Measurements from ENCODE around the gene POLR2L. TPM values are rescaled to one million over a fixed set of nuclear protein-coding genes. Genes with fewer than 3 reads are reported as not detected.

Gene POLR2L
- total RNA-seq, 1 donor from 2014 or later: 78.7 TPM

DNA sequence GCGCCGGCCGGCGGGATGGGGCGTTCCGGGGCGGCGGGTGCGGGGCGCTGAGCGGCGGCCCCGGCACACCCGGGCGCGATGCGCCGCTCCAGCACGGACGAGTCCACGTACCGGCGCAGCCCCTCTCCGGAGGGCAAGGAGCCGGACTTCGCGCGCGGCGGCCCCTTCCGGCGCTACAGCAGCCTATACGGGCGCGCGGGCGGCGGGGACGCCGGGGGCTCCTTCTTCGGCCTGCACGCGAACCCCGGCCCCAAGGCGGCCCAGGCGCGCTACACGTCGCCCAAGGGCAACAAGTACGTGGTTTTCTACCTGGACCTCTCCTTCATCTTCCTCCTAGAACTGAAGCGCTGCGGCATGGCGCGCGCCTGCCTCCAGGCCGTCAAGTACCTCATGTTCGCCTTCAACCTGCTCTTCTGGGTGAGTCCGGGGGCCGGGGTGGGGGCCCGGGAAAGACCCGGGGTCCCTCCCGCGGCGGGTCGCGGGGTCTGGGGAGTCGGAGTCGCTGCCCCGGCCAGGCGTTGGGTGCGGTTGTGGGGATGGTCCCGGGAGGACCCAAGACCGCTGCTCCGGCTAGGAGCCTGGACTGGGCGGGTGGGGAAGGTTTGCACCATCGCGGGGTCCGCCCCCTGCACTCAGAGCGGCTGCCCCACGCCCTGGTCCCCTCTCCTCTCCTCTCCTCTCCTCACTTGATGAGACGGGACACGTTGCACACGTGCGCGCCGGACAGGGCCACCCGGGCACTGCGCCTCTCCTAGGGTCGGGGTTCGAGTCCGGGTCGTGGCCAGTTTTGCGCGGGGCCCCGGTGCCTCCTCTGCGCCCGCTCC lies 7.8 kb upstream of the POLR2L start:
- H3K27me3 Mint-ChIP-seq (ENCODE audit: low read depth): no peaks in the 10 kb centered on the region
- H3K27ac Mint-ChIP-seq: no peak overlapping the region
- no peak for DNase-seq (ENCODE audit: low spot score in 2 of 2, unreplicated experiment in 2 of 2)
- H3K4me1 Mint-ChIP-seq: peaks cover 31% of the 10 kb centered on the region
- TF ChIP-seq, protein P1, sequence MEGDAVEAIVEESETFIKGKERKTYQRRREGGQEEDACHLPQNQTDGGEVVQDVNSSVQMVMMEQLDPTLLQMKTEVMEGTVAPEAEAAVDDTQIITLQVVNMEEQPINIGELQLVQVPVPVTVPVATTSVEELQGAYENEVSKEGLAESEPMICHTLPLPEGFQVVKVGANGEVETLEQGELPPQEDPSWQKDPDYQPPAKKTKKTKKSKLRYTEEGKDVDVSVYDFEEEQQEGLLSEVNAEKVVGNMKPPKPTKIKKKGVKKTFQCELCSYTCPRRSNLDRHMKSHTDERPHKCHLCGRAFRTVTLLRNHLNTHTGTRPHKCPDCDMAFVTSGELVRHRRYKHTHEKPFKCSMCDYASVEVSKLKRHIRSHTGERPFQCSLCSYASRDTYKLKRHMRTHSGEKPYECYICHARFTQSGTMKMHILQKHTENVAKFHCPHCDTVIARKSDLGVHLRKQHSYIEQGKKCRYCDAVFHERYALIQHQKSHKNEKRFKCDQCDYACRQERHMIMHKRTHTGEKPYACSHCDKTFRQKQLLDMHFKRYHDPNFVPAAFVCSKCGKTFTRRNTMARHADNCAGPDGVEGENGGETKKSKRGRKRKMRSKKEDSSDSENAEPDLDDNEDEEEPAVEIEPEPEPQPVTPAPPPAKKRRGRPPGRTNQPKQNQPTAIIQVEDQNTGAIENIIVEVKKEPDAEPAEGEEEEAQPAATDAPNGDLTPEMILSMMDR (IDR thresholded peaks at IDR 0.05; ENCODE audit: unreplicated experiment): no peak
- H3K4me3 Mint-ChIP-seq: peak overlapping the region; percentile 68
- no peaks in the 10 kb centered on the region for H3K36me3 Mint-ChIP-seq
- no peaks in the 10 kb centered on the region for H3K9me3 Mint-ChIP-seq

DNA sequence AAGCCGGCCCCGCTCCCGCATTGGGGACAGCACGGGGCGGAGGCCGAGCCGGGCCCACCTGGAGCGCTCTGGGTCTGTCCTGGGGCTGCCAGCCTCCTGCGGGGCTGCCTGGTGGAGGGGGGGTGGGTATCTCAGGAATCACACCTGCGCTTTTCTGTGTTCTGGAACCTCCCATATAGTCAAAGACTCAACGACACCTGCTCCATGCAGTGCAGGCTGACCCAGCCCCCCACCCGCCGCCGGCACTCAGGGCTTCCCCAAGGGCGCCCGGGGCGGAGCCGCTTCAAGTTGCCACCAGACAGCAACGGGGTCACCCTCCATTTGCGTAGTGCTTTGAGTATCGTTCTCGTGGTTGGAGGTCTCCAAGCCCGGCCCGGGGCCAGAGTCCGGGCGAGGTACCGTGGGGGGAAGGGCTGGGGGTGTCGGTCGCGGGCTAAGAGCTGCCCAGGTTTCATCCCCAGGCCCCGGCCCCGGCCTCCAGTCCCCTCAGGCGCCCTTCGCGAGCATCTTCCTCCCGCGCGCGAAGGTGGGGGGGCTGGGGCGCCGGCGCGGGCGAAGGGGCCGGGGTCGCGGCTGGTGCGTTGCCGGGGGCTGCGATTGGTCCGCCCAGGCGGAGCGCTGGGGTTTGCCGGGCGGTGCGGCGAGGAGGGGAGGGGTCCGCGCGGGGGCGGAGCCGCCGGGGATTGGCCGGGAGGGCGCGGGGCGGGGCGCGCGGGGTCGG lies 6.9 kb upstream of the POLR2L start:
- Mint-ChIP-seq H3K27ac (peak overlapping the region; percentile 47), H3K36me3 (no peaks in the 10 kb centered on the region), H3K9me3 (no peaks in the 10 kb centered on the region), H3K27me3 (ENCODE audit: low read depth) (no peaks in the 10 kb centered on the region), H3K4me1 (peaks cover 37% of the 10 kb centered on the region), H3K4me3 (peak overlapping the region; percentile 69)
- TF ChIP-seq, protein P1 (IDR thresholded peaks at IDR 0.05; ENCODE audit: unreplicated experiment): no peak
- DNase-seq (ENCODE audit: low spot score in 2 of 2, unreplicated experiment in 2 of 2): peak; percentile 73 to 76

DNA sequence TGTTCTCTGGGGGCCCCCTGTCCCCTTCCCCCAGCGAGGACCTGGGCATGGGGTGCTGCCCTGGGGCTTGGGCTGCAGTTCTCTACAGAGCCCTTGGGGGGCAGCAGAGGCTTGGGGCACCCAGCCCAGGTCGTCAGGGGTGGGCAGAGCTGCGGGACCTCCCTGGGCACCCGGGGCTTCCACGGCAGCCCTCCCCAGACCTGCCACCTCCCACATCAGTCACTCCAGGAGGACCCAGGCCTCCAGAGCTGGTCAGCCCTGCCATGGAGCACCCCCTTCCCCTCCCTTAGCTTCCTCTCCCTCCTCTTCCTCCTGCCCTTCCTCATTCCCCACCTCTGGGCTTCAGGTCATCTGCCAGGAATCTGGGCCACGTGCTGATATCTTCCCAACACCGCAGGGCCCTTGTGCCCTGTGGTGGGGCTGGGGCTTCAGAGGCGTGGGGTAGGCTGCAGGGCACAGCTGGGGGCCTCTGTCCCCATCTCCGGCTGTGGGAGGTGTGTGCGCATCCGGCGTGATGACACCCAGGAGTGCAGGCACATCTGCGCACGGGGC lies 6.1 kb upstream of the POLR2L start:
- Mint-ChIP-seq H3K4me1 (peaks cover 45% of the 10 kb centered on the region), H3K9me3 (no peaks in the 10 kb centered on the region), H3K36me3 (no peaks in the 10 kb centered on the region), H3K27me3 (ENCODE audit: low read depth) (no peaks in the 10 kb centered on the region), H3K4me3 (peak overlapping the region; percentile 69), H3K27ac (no peak overlapping the region)
- TF ChIP-seq, protein P1 (IDR thresholded peaks at IDR 0.05; ENCODE audit: unreplicated experiment): peak; percentile 67
- DNase-seq (ENCODE audit: low spot score in 2 of 2, unreplicated experiment in 2 of 2): peak in 1 of 2 experiments; percentile 64

DNA sequence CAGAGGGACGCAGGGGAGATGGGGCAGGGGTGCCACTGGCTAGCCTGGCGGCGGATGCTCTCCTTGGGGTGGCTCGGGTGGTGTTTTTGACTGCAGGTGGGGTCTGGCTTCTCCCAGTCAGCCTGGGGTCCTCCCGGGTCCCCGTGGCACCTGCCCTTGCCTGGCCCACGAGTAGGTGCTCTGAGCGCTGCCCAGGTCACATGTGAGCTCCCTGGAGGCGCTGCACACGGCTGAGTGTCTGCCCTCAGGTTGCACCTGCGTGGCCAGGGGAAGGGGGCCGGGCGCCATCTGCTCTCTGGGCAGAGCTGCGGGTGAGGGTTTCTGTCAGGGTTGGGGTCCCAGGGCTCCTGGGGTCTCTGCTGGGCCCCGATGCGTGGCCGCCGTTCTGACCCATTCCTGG lies 5.5 kb upstream of the POLR2L start:
- H3K4me1 Mint-ChIP-seq: peaks cover 45% of the 10 kb centered on the region
- H3K9me3 Mint-ChIP-seq: no peaks in the 10 kb centered on the region
- H3K27me3 Mint-ChIP-seq (ENCODE audit: low read depth): no peaks in the 10 kb centered on the region
- DNase-seq (ENCODE audit: low spot score in 2 of 2, unreplicated experiment in 2 of 2): no peak
- H3K36me3 Mint-ChIP-seq: no peaks in the 10 kb centered on the region
- TF ChIP-seq, protein P1 (IDR thresholded peaks at IDR 0.05; ENCODE audit: unreplicated experiment): no peak
- H3K4me3 Mint-ChIP-seq: no peak overlapping the region
- no peak overlapping the region for H3K27ac Mint-ChIP-seq

DNA sequence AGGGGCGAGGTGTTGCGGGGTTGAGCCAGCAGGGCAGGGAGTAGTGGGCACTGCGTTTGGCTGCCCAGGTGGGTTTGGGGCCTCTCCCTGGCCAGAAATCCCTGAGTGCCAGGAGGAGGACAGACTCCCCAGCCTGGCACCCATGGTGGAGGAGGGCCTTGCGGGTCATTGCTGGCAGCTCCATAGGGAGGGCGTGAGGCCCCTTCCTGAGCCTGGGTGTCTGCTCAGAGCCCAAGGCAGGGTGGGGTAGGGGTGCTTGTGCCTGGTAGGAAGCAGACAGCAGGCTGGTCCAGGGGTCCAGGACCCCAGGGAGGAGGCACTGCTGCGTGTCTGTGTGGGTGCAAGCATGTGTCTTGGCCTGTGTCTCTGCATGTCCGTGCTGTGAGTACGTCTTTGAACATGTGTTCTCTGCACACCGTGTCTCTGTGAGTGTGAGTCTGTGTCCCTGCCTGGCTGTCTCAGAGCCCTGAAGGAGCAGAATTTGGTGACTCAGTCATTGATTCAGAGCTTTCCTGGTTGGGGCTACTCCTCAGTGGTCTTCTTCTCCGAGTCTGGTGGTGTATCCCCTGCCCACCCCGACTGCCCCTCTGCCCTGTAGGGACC lies 4.3 kb upstream of the POLR2L start:
- H3K27me3 Mint-ChIP-seq (ENCODE audit: low read depth): no peaks in the 10 kb centered on the region
- H3K9me3 Mint-ChIP-seq: no peaks in the 10 kb centered on the region
- no peak overlapping the region for H3K4me3 Mint-ChIP-seq
- peaks cover 40% of the 10 kb centered on the region for H3K4me1 Mint-ChIP-seq
- no peaks in the 10 kb centered on the region for H3K36me3 Mint-ChIP-seq
- peak overlapping the region; percentile 30 for H3K27ac Mint-ChIP-seq
- DNase-seq (ENCODE audit: low spot score in 2 of 2, unreplicated experiment in 2 of 2): no peak
- TF ChIP-seq, protein P1 (IDR thresholded peaks at IDR 0.05; ENCODE audit: unreplicated experiment): no peak

Data from mesothelial cell of epicardium (in vitro differentiated cells).